Left lung (tissue), 10 donors: ENCODE results near the gene CLDN18. TPM values are rescaled to one million over a fixed set of nuclear protein-coding genes. Genes with fewer than 3 reads are reported as not detected.

ENCODE experiments used
- ATAC-seq: fragments of 200-7000 bp; cut with Tn5 transposase; one replicate; pipeline ENCODE4 v1.9.1; 2020; ENCODE audit warnings: moderate library complexity
- DNase-seq, 4 donors: peaks; one replicate each; pipeline ENCODE4 v3.0.0-alpha.2; 2013 to 2020
- H3K27ac ChIP-seq, 2 donors: fragments of 200-600 bp; sonication (generic) in 1 of 2; one replicate each; pipeline versions ENCODE4 v1.5.0 to v1.8.0; 2020 to 2021
- H3K27me3 ChIP-seq, 2 donors: fragments of 200-600 bp; sonication (generic) in 1 of 2; one replicate each; pipeline versions ENCODE4 v1.5.0 to v1.8.0; 2020 to 2021
- H3K36me3 ChIP-seq, 2 donors: fragments of 200-600 bp; sonication (generic) in 1 of 2; one replicate each; pipeline versions ENCODE4 v1.5.0 to v1.8.0; 2020 to 2021
- H3K4me1 ChIP-seq, 2 donors: fragments of 200-600 bp; one replicate each; pipeline ENCODE4 v1.8.0; 2021
- H3K4me3 ChIP-seq, 2 donors: fragments of 200-600 bp; sonication (generic) in 1 of 2; one replicate each; pipeline versions ENCODE4 v1.5.0 to v1.8.0; 2020 to 2021; ENCODE audit warnings: mild to moderate bottlenecking in 1 of 2
- H3K9me3 ChIP-seq, 2 donors: fragments of 200-600 bp; sonication (generic) in 1 of 2; one replicate each; pipeline versions ENCODE4 v1.5.0 to v1.8.0; 2020 to 2021
- intact Hi-C, 2 donors: fragments of 100-400 bp; cut with DNase I; formaldehyde crosslinking; loops; one replicate each; pipeline versions ENCODE4 v1.11.2 to v1.14.2; 2022
- polyA plus RNA-seq, 6 donors: library from polyadenylated mRNA; unstranded; fragments of 120-200 nt; gene quantifications; one replicate each; pipeline ENCODE4 v1.2.1, GENCODE V29; 2013; ENCODE audit not compliant: insufficient read length in 6 of 6
- total RNA-seq, 2 donors: library from RNA; stranded (reverse); fragmentation: NEBNext Ultra II Directional; extraction: Animal tissue kit (Norgen Biotek cat#: 25700); gene quantifications; one replicate each; pipeline ENCODE4 v1.2.1, GENCODE V29; 2021
- TF ChIP-seq, protein P1 (sequence below), 2 donors: fragments of 200-600 bp; sonication (generic) in 1 of 2; IDR thresholded peaks; one replicate each; pipeline versions ENCODE4 v1.5.0 to v1.8.0; 2021; ENCODE audit warnings: antibody characterized with exemption in 2 of 2
- donor health status: DM: no; HTN: yes; CAD: no.
- donor health status: DM: no; HTN: no; CAD: no.

The CLDN18 gene
- total and polyA plus RNA-seq, 8 donors: 53.1 to 354 (median 65.4) TPM

DNA sequence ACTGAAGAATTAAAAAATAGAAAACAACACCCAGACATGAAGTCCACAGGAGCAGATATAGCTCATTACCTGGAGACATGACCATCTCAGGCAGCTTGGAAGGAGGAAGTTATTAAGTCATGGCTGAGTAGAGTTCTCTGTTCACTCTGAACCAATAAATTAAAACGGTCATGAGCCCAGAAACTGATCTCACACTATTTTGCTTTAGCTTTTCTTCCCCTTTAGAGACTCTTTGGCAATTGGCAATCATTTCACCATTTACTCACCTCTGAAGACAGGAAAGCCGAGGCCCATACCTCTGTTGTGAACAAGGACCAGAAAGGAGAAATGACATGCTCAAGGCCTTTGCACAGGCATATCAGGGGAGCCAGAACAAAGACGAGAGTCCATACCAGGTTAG is 26.6 kb downstream of the CLDN18 start:
- H3K9me3 ChIP-seq: no peaks in the 10 kb centered on the region
- ATAC-seq (no peak), DNase-seq (no peak)
- H3K27ac ChIP-seq: peak overlapping the region in 1 of 2 donors; percentile 25
- H3K27me3 ChIP-seq: no peaks in the 10 kb centered on the region
- no peaks in the 10 kb centered on the region for H3K4me1 ChIP-seq
- no peaks in the 10 kb centered on the region for H3K36me3 ChIP-seq
- TF ChIP-seq, protein P1, sequence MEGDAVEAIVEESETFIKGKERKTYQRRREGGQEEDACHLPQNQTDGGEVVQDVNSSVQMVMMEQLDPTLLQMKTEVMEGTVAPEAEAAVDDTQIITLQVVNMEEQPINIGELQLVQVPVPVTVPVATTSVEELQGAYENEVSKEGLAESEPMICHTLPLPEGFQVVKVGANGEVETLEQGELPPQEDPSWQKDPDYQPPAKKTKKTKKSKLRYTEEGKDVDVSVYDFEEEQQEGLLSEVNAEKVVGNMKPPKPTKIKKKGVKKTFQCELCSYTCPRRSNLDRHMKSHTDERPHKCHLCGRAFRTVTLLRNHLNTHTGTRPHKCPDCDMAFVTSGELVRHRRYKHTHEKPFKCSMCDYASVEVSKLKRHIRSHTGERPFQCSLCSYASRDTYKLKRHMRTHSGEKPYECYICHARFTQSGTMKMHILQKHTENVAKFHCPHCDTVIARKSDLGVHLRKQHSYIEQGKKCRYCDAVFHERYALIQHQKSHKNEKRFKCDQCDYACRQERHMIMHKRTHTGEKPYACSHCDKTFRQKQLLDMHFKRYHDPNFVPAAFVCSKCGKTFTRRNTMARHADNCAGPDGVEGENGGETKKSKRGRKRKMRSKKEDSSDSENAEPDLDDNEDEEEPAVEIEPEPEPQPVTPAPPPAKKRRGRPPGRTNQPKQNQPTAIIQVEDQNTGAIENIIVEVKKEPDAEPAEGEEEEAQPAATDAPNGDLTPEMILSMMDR (IDR thresholded peaks at IDR 0.05): no peak
- H3K4me3 ChIP-seq: no peak overlapping the region
- intact Hi-C loops: no loop called here

DNA sequence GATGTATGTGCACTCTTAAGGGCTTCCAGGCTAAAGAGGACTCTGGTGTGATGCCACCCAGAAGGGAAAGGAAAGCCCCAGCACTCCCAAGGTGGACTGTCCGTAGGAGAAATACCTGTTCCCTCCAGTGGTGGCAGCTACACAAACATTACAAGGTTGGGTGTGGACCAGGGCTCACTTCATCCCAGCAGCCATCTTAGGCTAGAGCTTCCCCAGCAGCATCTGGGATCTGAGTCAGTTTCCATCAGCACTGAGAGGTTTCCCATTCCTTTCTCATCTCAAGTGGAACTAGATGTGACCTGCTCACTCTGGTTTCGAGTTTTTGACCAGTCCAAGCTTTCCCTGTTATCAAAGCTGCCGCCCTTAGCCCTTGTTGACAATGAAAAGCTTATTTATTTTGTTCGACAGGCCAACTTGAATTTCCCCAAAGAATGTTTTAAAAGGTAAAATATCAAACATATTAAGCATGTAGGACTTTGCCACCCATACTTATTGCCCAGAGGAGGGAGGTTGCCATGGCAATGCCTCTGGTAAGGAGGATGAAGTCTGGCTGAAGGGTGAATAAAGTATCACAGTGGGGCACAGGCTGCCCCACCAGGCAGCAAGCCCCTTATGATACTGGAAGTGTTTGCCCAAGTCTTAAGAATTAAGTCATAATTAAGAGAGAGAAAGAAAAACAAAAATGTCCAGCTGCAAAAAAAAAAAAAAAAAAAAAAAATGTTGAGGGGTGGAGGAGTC is 28.9 kb downstream of the CLDN18 start:
- Histone ChIP-seq H3K9me3 (no peaks in the 10 kb centered on the region), H3K36me3 (no peaks in the 10 kb centered on the region), H3K4me1 (no peaks in the 10 kb centered on the region), H3K27me3 (no peaks in the 10 kb centered on the region), H3K4me3 (no peak overlapping the region), H3K27ac (peak overlapping the region in 1 of 2 donors; percentile 70)
- TF ChIP-seq, protein P1 (IDR thresholded peaks at IDR 0.05): no peak
- intact Hi-C loops: no loop called here
- peak; percentile 88 for ATAC-seq
- DNase-seq: peak in 3 of 4 donors; percentile 10 to 70 (median 65)

DNA sequence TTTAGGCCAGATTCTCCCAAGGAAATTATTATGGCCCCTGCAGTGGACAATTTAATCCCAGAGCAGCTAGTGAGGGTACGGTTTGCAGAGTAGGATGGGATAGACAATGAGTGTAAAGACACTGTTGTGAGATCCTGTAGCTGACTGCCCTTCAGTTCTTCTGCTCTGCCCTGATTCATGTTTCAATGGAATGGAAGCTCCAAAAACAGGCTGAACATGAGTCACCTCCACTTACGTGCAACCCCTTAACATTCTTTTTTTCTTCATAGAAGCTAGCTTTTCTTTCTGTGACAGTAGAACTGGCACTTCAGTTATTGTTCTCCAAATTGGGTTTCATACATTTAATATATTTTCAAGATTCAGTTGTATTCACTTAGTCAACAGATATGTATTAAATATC is 32.1 kb downstream of the CLDN18 start:
- H3K4me3 ChIP-seq: no peak overlapping the region
- no peaks in the 10 kb centered on the region for H3K36me3 ChIP-seq
- no peak overlapping the region for H3K27ac ChIP-seq
- intact Hi-C loops: no loop called here
- DNase-seq (no peak), ATAC-seq (no peak)
- H3K27me3 ChIP-seq: no peaks in the 10 kb centered on the region
- no peaks in the 10 kb centered on the region for H3K9me3 ChIP-seq
- TF ChIP-seq, protein P1 (IDR thresholded peaks at IDR 0.05): no peak
- H3K4me1 ChIP-seq: no peaks in the 10 kb centered on the region

DNA sequence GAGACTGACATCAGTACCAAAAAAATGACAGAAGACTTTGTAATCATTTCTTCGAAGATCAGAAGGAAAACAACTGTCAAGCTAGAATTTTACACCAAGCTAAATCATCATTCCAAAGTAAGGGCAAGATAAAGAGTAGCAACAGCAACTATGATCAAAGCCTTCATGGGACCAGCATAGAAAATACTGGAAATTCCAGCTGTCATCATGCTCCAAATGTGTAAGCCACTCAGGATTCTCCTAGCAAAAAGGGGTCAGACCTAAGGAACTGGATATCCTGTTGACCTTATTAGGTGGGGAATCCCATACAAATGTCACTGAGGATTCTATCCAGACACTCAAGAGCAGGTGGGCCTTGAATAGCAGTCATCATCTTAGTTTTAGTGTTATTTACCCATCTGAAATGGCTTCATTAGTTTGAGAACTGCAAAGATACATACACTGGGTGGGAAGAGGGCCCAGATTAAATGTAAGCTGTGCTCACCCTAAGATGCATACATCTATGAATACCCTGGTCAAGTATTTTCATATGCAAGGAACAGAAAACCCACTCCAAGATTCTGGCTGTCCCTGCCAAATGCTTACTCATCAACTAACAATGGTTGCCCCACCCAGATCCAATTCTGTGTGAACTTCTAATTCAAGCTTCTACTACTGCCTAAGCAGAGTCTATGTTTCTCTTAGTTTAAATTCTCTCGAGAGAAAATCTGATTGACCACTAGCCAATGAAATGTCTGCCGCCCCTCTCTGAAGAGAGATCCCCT is 33.5 kb downstream of the CLDN18 start:
- Histone ChIP-seq H3K9me3 (no peaks in the 10 kb centered on the region), H3K4me3 (no peak overlapping the region), H3K4me1 (no peaks in the 10 kb centered on the region), H3K27ac (no peak overlapping the region), H3K36me3 (no peaks in the 10 kb centered on the region), H3K27me3 (no peaks in the 10 kb centered on the region)
- ATAC-seq (peak; percentile 8), DNase-seq (no peak)
- TF ChIP-seq, protein P1 (IDR thresholded peaks at IDR 0.05): no peak
- intact Hi-C loops: no loop called here

DNA sequence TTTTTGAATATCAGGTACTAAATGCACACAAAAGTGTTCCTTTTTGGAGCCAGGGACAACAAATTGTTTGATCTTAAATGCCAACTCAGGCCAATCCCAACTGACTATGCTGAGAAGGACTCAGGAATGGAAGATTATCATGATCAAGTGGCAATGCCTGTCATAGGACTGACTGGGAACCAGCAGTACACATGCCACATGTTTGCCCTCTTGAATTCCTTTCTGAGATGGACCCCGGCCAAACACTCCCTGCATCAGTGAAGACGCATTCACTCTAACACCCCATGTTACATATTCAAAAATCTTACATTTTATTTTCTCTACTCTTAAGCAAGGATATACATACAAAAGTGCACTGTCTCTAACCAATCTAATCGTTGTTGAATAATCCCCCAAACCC is 36.1 kb downstream of the CLDN18 start:
- ATAC-seq (peak; percentile 56), DNase-seq (peak in 1 of 4 donors; percentile 3)
- Histone ChIP-seq H3K36me3 (peaks cover 0 to 3% of the 10 kb centered on the region in 2 donors), H3K27ac (no peak overlapping the region), H3K4me1 (no peaks in the 10 kb centered on the region), H3K9me3 (no peaks in the 10 kb centered on the region), H3K27me3 (no peaks in the 10 kb centered on the region), H3K4me3 (no peak overlapping the region)
- TF ChIP-seq, protein P1 (IDR thresholded peaks at IDR 0.05): no peak
- intact Hi-C loops: no loop called here
